ENCODE data around the gene ARHGDIB.

DNA sequence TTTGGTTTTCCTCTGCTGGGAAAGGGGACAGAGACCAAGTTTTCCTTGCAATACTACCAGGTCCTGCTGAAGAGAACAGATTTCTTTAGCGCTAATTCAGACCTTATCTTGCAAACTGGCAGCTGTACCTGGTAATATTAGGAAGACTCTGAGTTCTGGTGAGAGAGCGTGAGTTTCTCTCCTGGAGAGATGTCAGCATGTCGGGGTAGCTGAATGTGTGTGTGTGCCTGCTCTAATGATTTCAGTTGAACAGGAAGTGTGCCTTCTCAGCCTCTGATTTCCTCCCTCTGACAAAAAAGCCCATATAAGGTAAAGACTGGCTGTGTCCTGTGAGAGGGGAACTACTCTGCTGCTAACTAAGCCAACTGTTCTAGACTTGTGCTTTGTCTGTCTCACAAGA, 12.7 kb downstream of the ARHGDIB start:
- TF ChIP-seq CTCF (conservative IDR thresholded peaks at IDR 0.05; ENCODE audit: low read length): no peak
- TF ChIP-seq EZH2phosphoT487 (IDR thresholded peaks at IDR 0.05; ENCODE audit: borderline replicate concordance, low read depth, low read length): no peak

Data from OCI-LY7 (cell line).